ENCODE data around the gene STX1B.
"Not testable (repeated sequence)": the region's sequence is repeated elsewhere in the genome, so short reads cannot be mapped to it uniquely, and the experiment has no call there.

GRCh38 chr16:31013292-31013691 lies 2.9 kb upstream of the STX1B start:
- TF ChIP-seq CTCF (conservative IDR thresholded peaks at IDR 0.05); EZH2 (IDR thresholded peaks at IDR 0.05; ENCODE audit: low read depth): not testable (repeated sequence)
